KOPT-K1 (cell line): ENCODE data around the gene CHRNE.

Experiments
- H3K27ac ChIP-seq: fragments of 200-600 bp; sonication (generic); 2 replicates; pipeline ENCODE4 v1.5.1; 2016; ENCODE audit warnings: antibody characterized with exemption, mild to moderate bottlenecking, low read depth, low read length; ENCODE audit not compliant: poor library complexity, severe bottlenecking
- H3K36me3 ChIP-seq: fragments of 200-600 bp; sonication (generic); 2 replicates; pipeline ENCODE4 v1.5.1; 2017; ENCODE audit warnings: antibody characterized with exemption, mild to moderate bottlenecking, low read length, moderate library complexity; ENCODE audit not compliant: insufficient read depth
- H3K9me3 ChIP-seq: fragments of 200-600 bp; sonication (generic); 2 replicates; pipeline ENCODE4 v1.5.1; 2017; ENCODE audit warnings: antibody characterized with exemption, low read length, mild to moderate bottlenecking; ENCODE audit not compliant: insufficient read depth, poor library complexity, severe bottlenecking

Gene CHRNE

DNA sequence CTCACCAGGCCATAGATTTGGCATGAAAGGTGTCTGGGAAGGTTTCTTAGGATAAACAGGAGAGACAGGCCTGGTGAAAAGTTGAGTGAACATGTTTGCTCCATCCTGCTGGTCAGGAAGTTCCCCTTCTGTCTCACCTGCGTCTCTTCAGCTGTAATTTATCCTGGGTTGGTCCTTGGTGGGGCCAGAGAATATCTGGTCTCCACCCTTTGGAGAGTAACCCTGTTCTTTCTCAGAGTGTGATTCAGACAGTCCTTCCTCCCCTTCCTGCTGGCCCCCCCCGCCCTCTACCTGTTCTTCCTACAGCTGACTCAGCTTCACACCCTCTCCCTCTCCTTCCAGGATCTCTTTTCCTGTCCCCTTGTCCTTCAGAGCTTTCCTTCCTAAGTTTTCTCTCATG lies 52.7 kb downstream of the CHRNE start:
- no peak overlapping the region for H3K27ac ChIP-seq
- no peaks in the 10 kb centered on the region for H3K9me3 ChIP-seq
- no peaks in the 10 kb centered on the region for H3K36me3 ChIP-seq

DNA sequence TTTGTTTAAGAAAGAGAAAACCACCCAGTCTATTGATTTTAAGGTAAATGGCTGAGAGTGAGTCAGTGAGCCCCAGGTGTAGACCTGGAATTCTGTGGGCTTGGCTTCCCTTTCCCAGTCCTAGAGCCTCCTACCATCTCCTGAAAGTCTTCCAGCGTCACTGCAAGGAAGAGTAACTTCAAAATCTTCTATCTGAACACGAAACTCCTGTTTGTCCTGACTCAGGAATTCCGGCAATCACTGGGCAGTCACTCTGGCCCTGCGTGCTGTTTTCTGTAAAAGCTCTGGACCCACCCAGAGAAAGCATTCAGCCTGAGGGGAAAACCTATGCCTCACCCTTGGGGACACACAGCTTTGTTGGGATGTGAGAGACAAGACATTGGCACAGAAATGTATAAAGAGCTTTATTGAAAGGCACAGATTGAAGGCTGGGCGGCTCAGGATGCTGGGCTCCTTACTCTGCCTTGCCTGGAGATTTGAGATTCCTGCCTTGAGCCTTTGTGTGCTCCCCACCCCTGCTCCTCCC lies 53.8 kb downstream of the CHRNE start:
- no peak overlapping the region for H3K27ac ChIP-seq
- H3K36me3 ChIP-seq: no peaks in the 10 kb centered on the region
- no peaks in the 10 kb centered on the region for H3K9me3 ChIP-seq
